IPS-NIHi7 (cell line): ENCODE measurements around the gene CCDC8.
"Not testable (repeated sequence)": the region's sequence is repeated elsewhere in the genome, so short reads cannot be mapped to it uniquely, and the experiment has no call there.

ENCODE experiments used
- DNase-seq: peaks from one replicate; pipeline ENCODE4 v3.0.0; 2012; ENCODE audit warnings: mixed read lengths; ENCODE audit errors: extremely low spot score

The CCDC8 gene

GRCh38 chr19:46404753-46405468 is 8.5 kb downstream of the CCDC8 start:
- no peak for DNase-seq

GRCh38 chr19:46404055-46404752 is 9.2 kb downstream of the CCDC8 start:
- peak; percentile 62 for DNase-seq

- no peak for DNase-seq
These were observed 10.6 kb downstream of the CCDC8 start for GRCh38 chr19:46402725-46403124.

GRCh38 chr19:46397801-46398479 is 15.4 kb downstream of the CCDC8 start:
- not testable (repeated sequence) for DNase-seq

- no peak for DNase-seq
These were observed 19.0 kb downstream of the CCDC8 start for GRCh38 chr19:46394402-46394797.

GRCh38 chr19:46393456-46394401 is 19.6 kb downstream of the CCDC8 start:
- no peak for DNase-seq

- no peak for DNase-seq
These were observed 20.5 kb downstream of the CCDC8 start for GRCh38 chr19:46392837-46393236.

- no peak for DNase-seq
These were observed 21.0 kb downstream of the CCDC8 start for GRCh38 chr19:46392252-46392801.

- DNase-seq: no peak
These were observed 21.8 kb downstream of the CCDC8 start for GRCh38 chr19:46391296-46392251.

- DNase-seq: no peak
These were observed 22.5 kb downstream of the CCDC8 start for GRCh38 chr19:46390866-46391265.

GRCh38 chr19:46390121-46390858 is 23.1 kb downstream of the CCDC8 start:
- DNase-seq: no peak

GRCh38 chr19:46388311-46389095 is 24.9 kb downstream of the CCDC8 start:
- DNase-seq: no peak

GRCh38 chr19:46387713-46388130 is 25.6 kb downstream of the CCDC8 start:
- DNase-seq: no peak

GRCh38 chr19:46386996-46387712 is 26.2 kb downstream of the CCDC8 start:
- DNase-seq: no peak

GRCh38 chr19:46386151-46386550 is 27.2 kb downstream of the CCDC8 start:
- DNase-seq: no peak

GRCh38 chr19:46385636-46386035 is 27.7 kb downstream of the CCDC8 start:
- no peak for DNase-seq

- DNase-seq: no peak
These were observed 29.0 kb downstream of the CCDC8 start for GRCh38 chr19:46384396-46384795.

GRCh38 chr19:46383846-46384245 is 29.5 kb downstream of the CCDC8 start:
- no peak for DNase-seq
